Measurements from ENCODE around the gene DVL1.

DNA sequence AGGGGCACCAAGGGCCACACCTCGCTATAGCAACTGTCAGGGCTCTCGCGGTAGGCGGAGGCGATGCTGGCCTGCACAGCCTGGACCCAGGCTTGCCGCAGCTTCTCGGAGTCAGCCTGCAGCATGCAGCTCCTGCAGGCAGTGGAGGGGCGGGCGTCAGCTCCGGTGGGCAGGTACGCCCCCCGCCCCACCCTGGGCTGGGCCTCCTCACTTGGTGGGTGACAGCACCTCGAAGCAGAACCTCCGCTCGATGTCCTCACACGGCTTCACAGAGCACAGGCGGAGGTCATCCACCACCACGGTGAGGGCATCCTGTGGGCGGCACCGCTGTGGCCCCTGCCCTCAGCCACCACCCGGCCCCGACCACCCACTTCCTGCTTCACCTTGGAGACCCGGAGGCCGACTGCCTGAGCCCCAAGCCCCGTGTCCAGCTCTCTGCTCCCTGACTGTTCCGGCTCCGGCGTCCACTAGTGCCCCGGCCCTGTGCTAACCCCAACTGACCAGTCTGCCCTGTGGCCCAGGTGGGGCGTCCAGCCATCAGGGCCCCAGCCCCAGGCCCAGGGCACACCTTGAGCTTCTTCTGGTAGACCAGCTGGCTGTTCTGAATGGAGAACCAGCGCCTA is 51.3 kb downstream of the DVL1 start:
- TF ChIP-seq FOXM1 (IDR thresholded peaks at IDR 0.05; ENCODE audit: low read depth, low read length) (no peak), EZH2 (IDR thresholded peaks at IDR 0.05; ENCODE audit: borderline replicate concordance, control insufficient read depth, low read depth, low read length) (no peak), NR2C1 (IDR thresholded peaks at IDR 0.05) (no peak), RELA (IDR thresholded peaks at IDR 0.05; ENCODE audit: borderline replicate concordance, partially characterized antibody) (no peak), EP300 (IDR thresholded peaks at IDR 0.05; ENCODE audit: borderline replicate concordance in 1 of 2, control insufficient read depth in 1 of 2, low read depth in 2 of 2, low read length in 2 of 2) (no peak), SP1 (IDR thresholded peaks at IDR 0.05; ENCODE audit: low read depth, low read length) (no peak), JUND (IDR thresholded peaks at IDR 0.05; ENCODE audit: low read depth, low read length) (no peak), HDAC6 (IDR thresholded peaks at IDR 0.05; ENCODE audit: unreplicated experiment) (no peak), POLR2AphosphoS5 (IDR thresholded peaks at IDR 0.05; ENCODE audit: low read length) (no peak), CREB1 (IDR thresholded peaks at IDR 0.05; ENCODE audit: low read depth) (no peak), JUNB (IDR thresholded peaks at IDR 0.05) (no peak)
- TF ChIP-seq, protein P1, sequence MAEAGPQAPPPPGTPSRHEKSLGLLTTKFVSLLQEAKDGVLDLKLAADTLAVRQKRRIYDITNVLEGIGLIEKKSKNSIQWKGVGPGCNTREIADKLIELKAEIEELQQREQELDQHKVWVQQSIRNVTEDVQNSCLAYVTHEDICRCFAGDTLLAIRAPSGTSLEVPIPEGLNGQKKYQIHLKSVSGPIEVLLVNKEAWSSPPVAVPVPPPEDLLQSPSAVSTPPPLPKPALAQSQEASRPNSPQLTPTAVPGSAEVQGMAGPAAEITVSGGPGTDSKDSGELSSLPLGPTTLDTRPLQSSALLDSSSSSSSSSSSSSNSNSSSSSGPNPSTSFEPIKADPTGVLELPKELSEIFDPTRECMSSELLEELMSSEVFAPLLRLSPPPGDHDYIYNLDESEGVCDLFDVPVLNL (IDR thresholded peaks at IDR 0.05; ENCODE audit: low read depth, low read length): no peak
- TF ChIP-seq, protein P2, sequence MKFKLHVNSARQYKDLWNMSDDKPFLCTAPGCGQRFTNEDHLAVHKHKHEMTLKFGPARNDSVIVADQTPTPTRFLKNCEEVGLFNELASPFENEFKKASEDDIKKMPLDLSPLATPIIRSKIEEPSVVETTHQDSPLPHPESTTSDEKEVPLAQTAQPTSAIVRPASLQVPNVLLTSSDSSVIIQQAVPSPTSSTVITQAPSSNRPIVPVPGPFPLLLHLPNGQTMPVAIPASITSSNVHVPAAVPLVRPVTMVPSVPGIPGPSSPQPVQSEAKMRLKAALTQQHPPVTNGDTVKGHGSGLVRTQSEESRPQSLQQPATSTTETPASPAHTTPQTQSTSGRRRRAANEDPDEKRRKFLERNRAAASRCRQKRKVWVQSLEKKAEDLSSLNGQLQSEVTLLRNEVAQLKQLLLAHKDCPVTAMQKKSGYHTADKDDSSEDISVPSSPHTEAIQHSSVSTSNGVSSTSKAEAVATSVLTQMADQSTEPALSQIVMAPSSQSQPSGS (IDR thresholded peaks at IDR 0.05; ENCODE audit: low read length): no peak
